Spinal cord (tissue), 10 donors: ENCODE results near the gene NUP54. TPM values are rescaled to one million over a fixed set of nuclear protein-coding genes. Genes with fewer than 3 reads are reported as not detected.

Experiments
- DNase-seq, 6 donors: peaks; one replicate each; pipeline versions ENCODE4 v3.0.0 to v3.0.0-alpha.2; 2013 to 2015; ENCODE audit warnings: low spot score in 6 of 6, low read depth in 4 of 6
- H3K27ac ChIP-seq: one replicate; pipeline ENCODE4 v1.5.1; 2013; ENCODE audit warnings: low read depth, low read length, control low read depth
- H3K27me3 ChIP-seq: one replicate; pipeline ENCODE4 v1.6.1; 2013; ENCODE audit warnings: low read length; ENCODE audit not compliant: control insufficient read depth, insufficient read depth
- H3K36me3 ChIP-seq: one replicate; pipeline ENCODE4 v1.6.1; 2013; ENCODE audit warnings: low read length; ENCODE audit not compliant: control insufficient read depth, insufficient read depth
- H3K4me1 ChIP-seq: one replicate; pipeline ENCODE4 v1.6.1; 2013; ENCODE audit warnings: low read length; ENCODE audit not compliant: control insufficient read depth, insufficient read depth
- H3K4me3 ChIP-seq: one replicate; pipeline ENCODE4 v1.5.1; 2013; ENCODE audit warnings: low read depth, low read length, control low read depth
- H3K9me3 ChIP-seq: one replicate; pipeline ENCODE4 v1.6.1; 2013; ENCODE audit warnings: low read length; ENCODE audit not compliant: control insufficient read depth, insufficient read depth
- WGBS: methylation state at CpG from one replicate; pipeline ENCODE4 v1.1.5; 2013; ENCODE audit warnings: missing lambda C conversion rate; ENCODE audit not compliant: insufficient coverage; 5-methylcytosine and 5-hydroxymethylcytosine counted together
- polyA plus RNA-seq, 2 donors: library from polyadenylated mRNA; unstranded; fragments of 120-200 nt; gene quantifications; one replicate each; pipeline ENCODE4 v1.2.1, GENCODE V29; 2013; ENCODE audit not compliant: insufficient read length in 2 of 2
- total RNA-seq, 2 donors: library from RNA; depleted of rRNA in 1 of 2; stranded (reverse); fragments of 120-200 nt in 1 of 2; fragments of >200 nt in 1 of 2; gene quantifications; one replicate each; pipeline versions ENCODE4 v1.2.3 to v1.2.4, GENCODE V29; 2013 to 2014
- donor health status: healthy.

NUP54 gene
- total and polyA plus RNA-seq, 4 donors, result 45.5 to 87.4 (median 56.2) TPM

DNA sequence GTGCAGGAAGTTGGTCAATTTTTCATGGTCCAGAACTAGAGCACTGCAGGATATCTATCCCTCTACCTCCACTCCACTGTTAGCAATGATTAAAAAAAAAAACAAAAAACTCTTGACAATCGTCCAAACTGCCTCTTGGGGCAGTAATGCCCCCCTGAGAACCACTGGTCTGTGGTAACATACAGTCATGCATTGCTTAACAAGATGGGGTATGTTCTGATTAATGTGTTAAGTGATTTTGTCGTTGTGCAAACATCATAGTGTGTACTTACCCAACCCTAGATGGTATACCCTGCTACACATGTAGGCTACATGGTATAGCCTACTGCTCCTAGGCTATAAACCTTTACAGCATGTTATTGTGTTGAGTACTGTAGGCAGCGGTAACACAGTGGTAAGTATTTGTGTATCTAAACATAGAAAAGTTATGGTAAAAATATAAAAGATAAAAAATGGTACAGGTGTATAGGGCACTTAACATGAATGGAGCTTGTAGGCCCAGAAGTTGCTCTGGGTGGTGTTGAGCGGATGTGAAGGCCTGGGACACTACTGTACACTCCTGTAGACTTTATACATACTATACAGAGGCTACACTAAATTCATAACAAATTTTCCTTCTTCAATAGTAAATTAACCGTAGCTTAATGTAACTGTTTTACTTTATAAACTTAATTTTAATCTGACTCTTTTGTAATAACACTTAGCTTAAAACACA is 39.6 kb downstream of the NUP54 start:
- Histone ChIP-seq H3K27ac (no peak overlapping the region), H3K4me1 (no peaks in the 10 kb centered on the region), H3K9me3 (no peaks in the 10 kb centered on the region), H3K27me3 (no peaks in the 10 kb centered on the region), H3K4me3 (no peak overlapping the region), H3K36me3 (peaks cover under 1% of the 10 kb centered on the region)
- no peak for DNase-seq
- WGBS, result no CpG with 5 or more reads among the region's 5 CpGs

GRCh38 chr4:76106442-76106841 is 41.8 kb downstream of the NUP54 start:
- Histone ChIP-seq H3K27ac (no peak overlapping the region), H3K27me3 (no peaks in the 10 kb centered on the region), H3K4me3 (no peak overlapping the region), H3K4me1 (no peaks in the 10 kb centered on the region), H3K36me3 (no peaks in the 10 kb centered on the region), H3K9me3 (no peaks in the 10 kb centered on the region)
- DNase-seq, result peak in 1 of 6 donors; percentile 2
- no CpG with 5 or more reads among the region's 4 CpGs for WGBS

GRCh38 chr4:76105652-76106051 is 42.5 kb downstream of the NUP54 start:
- 10% methylated on average over 2 of the region's 3 CpGs for WGBS
- no peaks in the 10 kb centered on the region for H3K4me1 ChIP-seq
- H3K9me3 ChIP-seq, result no peaks in the 10 kb centered on the region
- peak; percentile 5 to 92 (median 14) for DNase-seq
- no peaks in the 10 kb centered on the region for H3K36me3 ChIP-seq
- H3K27ac ChIP-seq, result no peak overlapping the region
- H3K27me3 ChIP-seq, result no peaks in the 10 kb centered on the region
- H3K4me3 ChIP-seq, result no peak overlapping the region

GRCh38 chr4:76096076-76096475 is 52.1 kb downstream of the NUP54 start:
- no peaks in the 10 kb centered on the region for H3K36me3 ChIP-seq
- 100% methylated on average over 3 of the region's 3 CpGs for WGBS
- H3K4me3 ChIP-seq, result no peak overlapping the region
- no peaks in the 10 kb centered on the region for H3K9me3 ChIP-seq
- H3K27me3 ChIP-seq, result no peaks in the 10 kb centered on the region
- H3K4me1 ChIP-seq, result no peaks in the 10 kb centered on the region
- no peak overlapping the region for H3K27ac ChIP-seq
- DNase-seq, result no peak

DNA sequence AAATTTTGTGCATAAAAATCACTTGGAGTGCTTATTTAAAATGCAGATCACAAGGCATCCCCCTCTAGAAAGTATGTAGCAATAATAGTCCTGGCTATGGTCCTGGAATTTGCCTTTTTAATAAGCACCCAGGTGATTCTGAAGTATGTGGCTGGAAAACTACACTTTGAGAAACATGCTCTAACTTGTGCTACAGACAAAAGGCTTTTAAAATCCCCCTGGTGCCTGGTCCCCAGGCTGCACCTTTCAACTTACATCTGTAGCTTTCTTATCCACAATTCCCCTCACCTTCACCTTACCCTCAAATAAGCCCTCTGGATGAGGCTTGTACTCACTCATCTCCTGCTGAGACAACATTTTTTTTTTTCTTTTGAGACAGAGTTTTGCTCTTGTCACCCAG is 52.6 kb downstream of the NUP54 start:
- no peaks in the 10 kb centered on the region for H3K36me3 ChIP-seq
- H3K4me3 ChIP-seq, result no peak overlapping the region
- no peak for DNase-seq

GRCh38 chr4:76091052-76091451 is 57.1 kb downstream of the NUP54 start:
- Histone ChIP-seq H3K27me3 (no peaks in the 10 kb centered on the region), H3K4me3 (no peak overlapping the region), H3K9me3 (no peaks in the 10 kb centered on the region), H3K27ac (no peak overlapping the region), H3K4me1 (peaks cover 6% of the 10 kb centered on the region), H3K36me3 (no peaks in the 10 kb centered on the region)
- no peak for DNase-seq
- no CpG with 5 or more reads among the region's 2 CpGs for WGBS

More for the DNA sequence above, 52.6 kb downstream of the NUP54 start:
- H3K4me1 ChIP-seq, result no peaks in the 10 kb centered on the region
- no peak overlapping the region for H3K27ac ChIP-seq
- no peaks in the 10 kb centered on the region for H3K9me3 ChIP-seq
- H3K27me3 ChIP-seq, result no peaks in the 10 kb centered on the region

DNA sequence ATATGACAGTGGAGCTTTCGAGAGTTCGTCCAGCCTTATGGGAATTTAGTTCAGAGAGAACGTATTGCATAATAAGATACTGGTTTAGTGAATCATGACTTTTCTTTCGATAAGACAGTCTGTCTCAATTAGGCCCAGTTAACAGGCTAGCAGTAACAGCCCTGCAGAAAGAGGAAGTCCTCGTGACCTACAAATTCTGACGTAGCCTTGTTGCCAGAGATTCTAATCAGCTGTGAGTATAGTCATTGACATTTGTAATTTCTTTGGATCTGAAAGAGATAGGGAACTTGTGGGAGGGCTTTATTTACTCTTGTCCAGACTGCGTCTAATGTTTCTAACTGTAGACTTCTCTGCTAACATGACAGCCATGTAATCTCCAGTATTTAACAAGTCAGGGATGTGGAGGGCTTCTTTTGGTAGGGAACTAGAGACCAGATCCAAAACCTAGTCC is 57.9 kb downstream of the NUP54 start:
- 66% methylated on average over 4 of the region's 7 CpGs for WGBS
- Histone ChIP-seq H3K27me3 (no peaks in the 10 kb centered on the region), H3K36me3 (no peaks in the 10 kb centered on the region), H3K27ac (no peak overlapping the region), H3K4me1 (peaks cover 6% of the 10 kb centered on the region), H3K9me3 (no peaks in the 10 kb centered on the region), H3K4me3 (no peak overlapping the region)
- DNase-seq, result no peak

DNA sequence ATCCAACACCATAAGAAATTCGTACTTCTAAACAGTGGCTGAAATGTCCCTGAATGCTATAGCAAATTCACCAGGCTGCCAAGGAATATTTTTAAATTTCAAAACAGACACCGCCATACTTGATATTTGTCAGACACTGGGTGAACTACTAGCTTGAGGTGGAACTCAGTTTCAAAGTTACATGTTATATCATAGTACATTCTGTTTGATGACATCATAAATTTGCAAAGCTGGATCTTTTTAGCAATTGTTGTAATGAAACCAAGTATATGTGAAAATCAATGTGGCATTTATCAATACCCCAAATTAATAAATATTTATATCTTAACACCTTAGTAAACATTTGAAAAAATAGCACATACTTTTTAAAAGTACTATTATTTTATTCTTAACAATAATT is 59.5 kb downstream of the NUP54 start:
- Histone ChIP-seq H3K36me3 (no peaks in the 10 kb centered on the region), H3K4me1 (peaks cover 6% of the 10 kb centered on the region), H3K27me3 (no peaks in the 10 kb centered on the region), H3K9me3 (no peaks in the 10 kb centered on the region), H3K27ac (no peak overlapping the region), H3K4me3 (no peak overlapping the region)
- no peak for DNase-seq
- no CpG with 5 or more reads among the region's 2 CpGs for WGBS

DNA sequence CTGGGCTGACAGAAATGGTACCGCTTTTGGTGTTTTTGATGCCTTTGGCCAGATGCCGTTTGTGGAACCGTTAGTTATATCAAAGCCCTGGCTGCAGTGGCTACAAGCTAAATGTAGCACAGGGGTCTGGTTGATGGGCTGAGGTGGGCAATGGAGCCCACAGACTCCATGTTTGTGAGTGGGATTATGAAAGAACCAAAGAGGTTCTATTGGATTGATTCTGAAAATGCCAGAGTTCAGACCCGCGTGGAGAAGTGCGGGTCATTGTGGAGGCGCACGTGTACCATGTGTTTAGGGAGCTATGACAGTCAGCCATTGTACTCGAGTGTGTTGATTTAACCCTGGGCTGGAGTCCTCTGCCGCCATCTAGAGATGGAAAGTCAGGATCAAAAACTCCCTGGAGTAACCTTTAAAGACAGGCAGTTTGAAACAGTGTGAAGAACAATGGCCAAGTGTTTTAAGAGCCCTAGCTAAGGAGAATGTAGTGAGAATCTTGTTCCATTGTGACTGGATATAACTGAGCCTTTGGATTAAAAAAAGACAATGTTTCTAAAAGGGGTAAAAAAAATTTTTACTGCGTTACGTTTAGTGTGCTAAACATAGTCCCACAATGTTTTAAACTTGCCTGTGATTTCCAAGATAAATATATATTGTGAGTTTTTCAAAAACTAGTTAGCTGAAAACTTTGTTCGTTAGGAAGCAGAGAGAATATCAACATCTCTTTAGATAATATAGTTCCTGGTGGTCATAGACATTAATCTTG is 61.0 kb downstream of the NUP54 start:
- Histone ChIP-seq H3K4me3 (no peak overlapping the region), H3K4me1 (peaks cover 6% of the 10 kb centered on the region), H3K9me3 (no peaks in the 10 kb centered on the region), H3K27ac (no peak overlapping the region), H3K27me3 (no peaks in the 10 kb centered on the region), H3K36me3 (no peaks in the 10 kb centered on the region)
- DNase-seq, result peak in 4 of 6 donors; percentile 30 to 81 (median 56)
- WGBS, result 10% methylated on average over 10 of the region's 13 CpGs

DNA sequence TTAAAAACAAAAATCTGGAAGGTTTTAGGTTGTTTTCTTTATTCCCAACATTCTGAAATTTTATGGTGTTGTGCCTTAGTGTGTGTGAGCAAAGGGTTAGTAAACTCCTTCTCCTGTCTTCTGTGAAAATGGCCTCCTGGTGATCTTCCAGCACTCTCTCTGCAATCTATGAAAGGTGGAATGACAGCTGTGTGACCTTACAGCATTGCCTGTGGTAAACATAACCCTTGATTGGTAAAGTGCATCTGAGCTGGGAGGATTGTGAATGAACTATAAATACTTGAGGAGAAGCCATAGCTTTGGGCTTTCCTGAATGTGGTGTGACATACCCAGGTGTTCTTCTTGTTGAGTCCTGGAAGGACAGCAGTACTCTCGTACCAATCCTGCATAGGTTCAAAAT is 63.7 kb downstream of the NUP54 start:
- no peaks in the 10 kb centered on the region for H3K27me3 ChIP-seq
- WGBS, result no CpG with 5 or more reads among the region's 1 CpG
- no peaks in the 10 kb centered on the region for H3K9me3 ChIP-seq
- H3K4me1 ChIP-seq, result peaks cover 6% of the 10 kb centered on the region
- no peak overlapping the region for H3K27ac ChIP-seq
- H3K36me3 ChIP-seq, result no peaks in the 10 kb centered on the region
- DNase-seq, result no peak
- no peak overlapping the region for H3K4me3 ChIP-seq
